Stimulated activated CD4-positive, alpha-beta T cell treated with anti-CD3 and anti-CD28 coated beads, Interleukin-12 subunit alpha, Interleukin-12 subunit beta, amount 100 ng/mL, for 24 hours (primary cell): ENCODE data around the gene SPPL3.
A peak's percentile ranks its signal among the peaks of the same experiment; 100 is the strongest.
"Not testable (repeated sequence)": the region's sequence is repeated elsewhere in the genome, so short reads cannot be mapped to it uniquely, and the experiment has no call there.

ENCODE experiments used
- DNase-seq, 2 experiments: peaks; one replicate each; pipeline ENCODE4 v3.0.0-alpha.2; 2020; ENCODE audit warnings: low read depth in 2 of 2

The SPPL3 gene

DNA sequence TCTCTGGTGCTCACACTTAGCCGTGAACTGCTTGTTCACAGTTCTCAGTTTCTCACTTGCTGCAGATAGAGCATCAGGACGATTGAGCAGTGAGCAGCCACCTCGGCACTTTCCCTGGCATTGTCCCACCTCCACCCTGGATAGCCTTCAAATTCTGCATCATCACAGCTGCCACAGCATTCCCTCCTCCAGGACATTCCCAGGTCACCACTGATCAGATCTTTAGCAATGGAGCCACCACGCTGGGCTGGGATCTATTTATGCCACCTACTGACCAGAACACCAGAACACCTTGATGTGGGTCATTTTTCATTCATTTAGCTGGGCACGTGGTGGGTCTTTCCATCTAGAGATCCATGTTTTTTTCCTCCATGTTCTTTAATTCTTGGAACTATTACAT, 154.9 kb downstream of the SPPL3 start:
- no peak for DNase-seq

DNA sequence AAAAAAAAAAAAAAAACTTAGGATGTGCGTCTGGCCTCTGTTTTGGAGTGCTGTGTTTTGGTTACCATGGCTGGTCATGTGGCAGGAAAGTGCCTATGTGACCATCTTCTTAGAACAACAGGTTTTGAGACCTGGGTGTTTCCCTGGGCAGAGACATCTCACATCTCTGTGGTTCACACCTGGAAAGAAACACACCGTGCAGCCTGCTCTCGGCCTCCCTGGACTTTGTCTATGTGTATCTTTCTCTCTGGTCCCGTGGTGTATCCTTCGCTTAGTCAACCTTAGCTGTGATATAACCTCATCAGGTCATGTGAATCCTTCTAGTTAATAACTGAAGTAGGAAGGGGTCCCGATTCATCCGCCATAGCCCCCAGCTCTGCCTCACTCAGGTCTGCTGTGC, 155.9 kb downstream of the SPPL3 start:
- DNase-seq: no peak

DNA sequence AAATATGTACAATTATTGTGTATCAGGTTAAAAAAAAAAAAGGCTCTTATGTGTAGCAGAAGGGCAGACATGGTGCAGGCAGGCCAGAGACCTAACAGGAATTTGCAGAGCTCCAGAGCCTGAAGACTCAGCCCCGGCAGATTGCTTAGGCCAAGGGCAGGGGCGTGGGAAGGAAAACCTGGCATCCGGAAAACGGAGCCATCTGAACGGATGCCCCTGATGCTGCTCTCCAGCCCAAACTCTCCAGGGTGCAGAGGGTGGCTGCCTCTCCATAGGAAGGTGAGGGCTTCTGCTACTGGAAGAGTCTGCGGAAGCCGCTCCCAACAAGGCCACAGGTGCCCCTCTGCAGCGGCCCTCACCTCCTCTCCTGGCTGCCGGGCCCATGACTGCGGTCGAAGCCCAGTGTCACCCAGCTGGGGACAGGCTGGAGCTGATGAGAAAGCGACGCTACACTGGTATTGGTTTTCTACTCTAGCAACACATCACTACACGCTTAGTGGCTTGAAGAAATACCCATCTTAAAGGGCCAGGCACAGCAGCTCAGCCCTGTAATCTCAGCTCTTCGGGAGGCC, 159.2 kb downstream of the SPPL3 start:
- no peak for DNase-seq

DNA sequence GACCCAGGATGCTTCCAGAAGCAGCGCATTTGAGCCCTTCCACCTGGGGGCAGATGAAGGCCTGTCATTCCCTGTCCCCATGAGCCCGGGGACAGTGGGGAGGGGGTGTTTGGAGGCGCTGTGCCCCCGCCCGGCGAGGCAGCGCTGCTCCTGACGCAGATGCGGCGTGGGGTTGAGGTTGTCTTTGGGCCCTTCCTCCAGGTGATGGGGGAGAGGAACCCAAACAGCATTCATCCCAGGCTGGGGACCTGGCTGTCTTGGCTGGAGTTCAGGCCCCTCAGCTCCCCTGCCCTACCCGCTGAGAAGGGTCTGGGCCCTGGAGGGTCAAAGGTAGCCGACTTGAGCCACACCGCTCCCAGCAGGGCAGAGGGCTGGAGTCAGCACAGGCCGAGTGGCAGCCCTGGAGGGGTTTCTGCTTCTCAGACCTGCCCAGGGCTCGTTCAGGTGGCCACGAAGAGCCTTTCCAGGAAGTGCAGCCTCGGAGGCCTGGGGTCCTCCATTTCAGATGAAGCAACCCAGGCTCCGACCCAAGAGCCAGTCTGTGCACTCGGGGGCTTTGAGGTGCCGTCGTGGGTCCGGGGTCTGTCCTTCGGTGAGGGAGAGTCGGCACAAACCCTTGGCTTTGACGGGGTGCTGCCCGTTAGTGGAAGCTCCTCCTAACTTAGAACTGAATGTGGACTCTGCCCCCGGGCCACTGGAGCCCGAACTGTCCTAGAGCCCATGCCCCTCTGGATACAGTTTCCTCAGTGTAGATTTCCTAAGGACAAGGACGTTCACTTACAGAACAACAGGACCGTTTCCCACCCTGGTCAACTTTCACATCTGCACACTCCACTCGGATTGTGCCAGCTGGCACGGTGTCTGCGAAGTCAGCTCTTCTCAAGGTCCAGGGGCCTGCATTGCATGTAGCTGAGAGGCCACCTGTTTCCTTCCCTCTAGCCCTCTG, 162.4 kb downstream of the SPPL3 start:
- DNase-seq: no peak

DNA sequence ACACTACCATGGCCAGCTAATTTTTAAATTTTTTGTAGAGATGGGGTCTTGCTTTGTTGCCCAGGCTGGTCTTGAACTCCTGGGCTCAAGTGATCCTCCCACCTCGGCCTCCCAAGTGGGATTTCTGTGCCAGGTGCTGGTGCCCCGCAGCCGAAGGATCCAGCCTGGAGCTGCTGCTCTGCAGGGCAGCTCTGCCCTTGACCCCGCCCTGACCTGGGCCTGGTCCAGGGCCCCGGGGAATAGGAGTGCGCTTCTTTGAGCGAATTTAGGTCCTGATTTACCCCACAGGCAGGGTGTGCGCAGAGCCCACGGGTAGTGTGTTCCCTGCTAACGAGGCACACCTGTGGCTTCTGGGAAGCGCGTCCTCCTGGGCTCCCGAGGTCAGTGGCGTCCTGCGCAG, 163.3 kb downstream of the SPPL3 start:
- DNase-seq: no peak

DNA sequence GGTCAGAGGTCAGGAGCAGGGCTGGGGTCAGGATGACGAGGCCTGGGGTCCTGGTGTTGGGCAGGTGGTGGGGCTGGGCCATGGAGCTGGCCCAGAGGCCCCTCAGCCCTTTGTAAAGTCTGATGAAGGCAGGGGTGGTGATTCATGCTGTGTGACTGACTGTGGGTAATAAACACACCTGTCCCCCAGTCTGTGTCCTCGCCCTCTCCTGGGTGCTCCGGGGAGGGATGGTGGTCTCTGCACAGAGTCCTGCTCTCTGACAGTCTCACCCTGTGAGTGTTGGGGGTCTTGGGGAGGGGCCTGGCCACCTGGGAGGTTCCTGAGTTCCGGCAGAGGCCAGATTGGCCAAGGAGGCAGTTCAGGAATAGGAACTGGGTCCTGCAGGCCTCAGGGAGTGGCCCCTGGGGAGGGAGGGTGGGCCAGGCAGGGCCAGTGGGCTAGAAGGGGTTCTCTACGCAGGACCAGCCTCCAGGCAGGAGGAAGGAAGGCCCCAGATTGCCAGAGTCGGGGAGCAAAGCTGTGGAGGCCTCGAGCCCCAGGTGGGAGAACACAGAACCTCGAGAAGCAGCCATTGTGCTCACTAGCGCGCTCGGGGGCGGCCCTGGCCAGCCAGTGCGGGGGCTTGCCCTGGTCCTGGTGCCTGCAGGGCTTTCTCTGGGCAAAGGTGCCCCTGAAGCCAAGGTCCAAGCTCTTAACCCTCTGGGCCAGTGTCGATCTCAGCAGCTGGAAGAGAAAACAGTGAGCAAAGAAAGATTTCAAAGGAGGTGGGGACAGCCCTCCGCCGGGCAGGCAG, 164.1 kb downstream of the SPPL3 start:
- no peak for DNase-seq

DNA sequence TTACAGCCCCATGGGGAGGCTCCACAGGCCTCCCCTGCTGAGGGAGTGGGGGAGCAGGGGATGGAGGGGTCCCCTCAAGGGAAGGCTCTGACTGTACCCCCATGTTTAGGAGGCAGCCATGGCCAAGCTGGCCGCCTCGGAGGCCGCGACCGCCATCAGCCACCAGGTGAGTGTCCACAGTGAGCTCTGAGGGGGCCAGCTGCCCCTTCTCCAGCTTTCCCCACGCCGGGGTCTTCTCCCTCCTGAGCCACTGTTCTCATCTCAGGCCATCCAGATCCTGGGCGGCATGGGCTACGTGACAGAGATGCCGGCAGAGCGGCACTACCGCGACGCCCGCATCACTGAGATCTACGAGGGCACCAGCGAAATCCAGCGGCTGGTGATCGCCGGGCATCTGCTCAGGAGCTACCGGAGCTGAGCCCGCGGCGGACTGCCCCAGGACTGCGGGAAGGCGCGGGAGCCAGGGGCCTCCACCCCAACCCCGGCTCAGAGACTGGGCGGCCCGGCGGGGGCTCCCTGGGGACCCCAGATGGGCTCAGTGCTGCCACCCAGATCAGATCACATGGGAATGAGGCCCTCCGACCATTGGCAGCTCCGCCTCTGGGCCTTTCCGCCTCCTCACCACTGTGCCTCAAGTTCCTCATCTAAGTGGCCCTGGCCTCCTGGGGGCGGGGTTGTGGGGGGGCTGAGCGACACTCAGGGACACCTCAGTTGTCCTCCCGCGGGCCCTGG, 165.0 kb downstream of the SPPL3 start:
- DNase-seq: no peak

DNA sequence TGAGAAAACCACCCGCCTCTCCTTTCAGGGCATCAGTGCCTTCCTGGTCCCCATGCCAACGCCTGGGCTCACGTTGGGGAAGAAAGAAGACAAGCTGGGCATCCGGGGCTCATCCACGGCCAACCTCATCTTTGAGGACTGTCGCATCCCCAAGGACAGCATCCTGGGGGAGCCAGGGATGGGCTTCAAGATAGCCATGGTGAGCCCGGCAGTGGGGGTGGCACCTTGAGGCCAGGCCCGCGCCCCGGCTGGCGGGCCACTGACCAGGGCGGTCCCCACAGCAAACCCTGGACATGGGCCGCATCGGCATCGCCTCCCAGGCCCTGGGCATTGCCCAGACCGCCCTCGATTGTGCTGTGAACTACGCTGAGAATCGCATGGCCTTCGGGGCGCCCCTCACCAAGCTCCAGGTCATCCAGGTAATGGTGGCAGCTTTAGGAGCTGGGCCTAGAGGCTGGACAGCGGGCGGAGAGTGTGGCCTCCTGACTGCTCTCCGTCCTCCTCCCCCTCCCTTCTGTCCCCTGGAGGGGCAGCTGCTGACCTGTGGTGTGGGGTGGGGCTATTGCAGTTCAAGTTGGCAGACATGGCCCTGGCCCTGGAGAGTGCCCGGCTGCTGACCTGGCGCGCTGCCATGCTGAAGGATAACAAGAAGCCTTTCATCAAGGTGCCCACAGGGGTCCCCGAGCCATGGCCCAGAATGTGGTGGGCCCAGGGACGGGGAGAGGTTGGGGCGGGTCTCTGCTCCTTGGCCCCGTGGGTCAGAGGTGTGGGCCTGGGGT, 165.7 kb downstream of the SPPL3 start:
- no peak for DNase-seq

DNA sequence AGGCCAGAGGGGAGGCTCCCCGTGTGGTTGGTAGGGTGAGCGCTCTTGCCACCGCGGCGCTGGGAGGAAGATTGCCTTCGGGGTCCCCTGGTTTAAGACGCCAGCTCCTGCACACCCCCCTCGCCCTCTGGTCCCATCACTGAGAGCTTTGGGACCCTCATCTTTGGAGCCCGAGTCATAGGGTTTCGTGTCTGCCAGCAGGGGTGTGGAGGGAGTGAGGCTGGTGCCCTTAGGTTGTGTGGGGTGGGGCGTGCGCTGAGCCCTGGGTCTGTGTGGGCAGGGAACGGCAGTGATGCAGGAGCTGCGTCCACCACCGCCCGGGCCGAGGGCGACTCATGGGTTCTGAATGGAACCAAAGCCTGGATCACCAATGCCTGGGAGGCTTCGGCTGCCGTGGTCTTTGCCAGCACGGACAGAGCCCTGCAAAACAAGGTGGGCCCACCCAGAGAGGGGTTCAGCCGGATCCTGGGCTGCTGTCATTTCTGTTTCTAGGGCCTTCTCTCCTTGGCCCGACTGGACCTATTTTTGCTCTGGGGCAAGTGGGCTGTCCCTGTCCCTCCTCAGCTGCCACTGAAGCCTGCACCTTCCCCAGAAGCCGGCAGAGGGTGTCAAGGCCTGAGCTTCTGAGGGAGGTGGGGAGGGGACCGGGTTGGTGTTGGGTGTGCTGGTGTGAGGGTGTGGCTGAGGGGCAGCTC, 166.5 kb downstream of the SPPL3 start:
- DNase-seq: no peak

DNA sequence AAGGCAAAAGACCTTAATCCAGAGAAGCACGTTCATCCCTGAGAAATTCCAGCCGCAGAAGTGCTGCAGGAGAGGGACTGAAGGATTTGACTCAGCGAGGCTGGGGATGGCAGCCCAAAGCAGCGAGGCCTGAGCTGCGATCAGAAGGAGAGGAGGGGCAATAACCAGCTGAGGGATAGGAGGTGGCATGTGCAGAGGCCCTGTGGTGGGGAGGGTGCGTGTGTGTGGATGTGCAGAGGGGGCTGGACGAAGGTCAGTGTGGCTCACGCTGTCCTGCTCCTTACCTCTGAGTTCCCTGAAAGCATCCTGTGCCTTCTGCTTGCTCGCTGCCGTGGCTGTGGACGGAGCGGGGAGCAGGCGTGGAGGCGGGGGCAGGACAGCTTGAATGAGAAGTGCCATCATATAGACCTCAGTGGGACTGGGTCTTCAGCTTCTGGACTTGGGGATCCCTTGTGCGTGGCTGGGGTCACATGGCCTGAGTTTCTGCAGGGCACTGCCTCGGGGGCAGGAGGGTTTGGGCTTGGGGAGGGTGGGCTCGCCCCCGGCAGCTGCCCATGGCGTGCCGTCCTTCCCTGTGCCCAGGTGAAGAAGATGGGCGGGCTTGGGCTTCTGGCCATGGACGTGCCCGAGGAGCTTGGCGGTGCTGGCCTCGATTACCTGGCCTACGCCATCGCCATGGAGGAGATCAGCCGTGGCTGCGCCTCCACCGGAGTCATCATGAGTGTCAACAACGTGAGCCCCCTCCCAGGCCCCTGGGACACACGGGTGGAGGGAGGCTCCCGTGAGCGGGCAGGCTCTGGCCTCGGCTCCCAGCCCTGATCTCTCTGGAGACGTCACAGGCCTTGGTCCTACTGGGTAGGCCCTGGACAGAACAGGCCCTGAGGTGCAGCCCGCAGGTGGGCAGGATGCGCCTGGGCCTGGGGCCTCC, 167.5 kb downstream of the SPPL3 start:
- no peak for DNase-seq

DNA sequence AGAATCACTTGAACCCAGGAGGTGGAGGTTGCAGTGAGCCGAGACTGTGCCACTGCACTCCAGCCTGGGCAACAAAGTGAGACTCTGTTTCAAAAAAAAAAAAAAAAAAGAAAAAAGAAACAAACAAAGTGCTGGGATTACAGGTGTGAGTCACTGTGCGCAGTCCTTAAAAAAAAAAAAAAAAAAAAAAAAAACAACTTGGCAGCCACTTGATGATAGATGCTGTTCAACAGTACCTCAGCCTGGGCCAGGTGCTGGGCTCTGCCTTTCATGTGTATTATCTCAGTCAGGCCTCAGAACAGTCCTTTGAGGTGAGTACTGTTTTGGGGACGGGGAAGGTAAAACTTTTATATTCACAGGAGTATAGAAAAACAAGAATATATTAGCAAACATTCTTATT, 169.0 kb downstream of the SPPL3 start:
- DNase-seq: no peak

DNA sequence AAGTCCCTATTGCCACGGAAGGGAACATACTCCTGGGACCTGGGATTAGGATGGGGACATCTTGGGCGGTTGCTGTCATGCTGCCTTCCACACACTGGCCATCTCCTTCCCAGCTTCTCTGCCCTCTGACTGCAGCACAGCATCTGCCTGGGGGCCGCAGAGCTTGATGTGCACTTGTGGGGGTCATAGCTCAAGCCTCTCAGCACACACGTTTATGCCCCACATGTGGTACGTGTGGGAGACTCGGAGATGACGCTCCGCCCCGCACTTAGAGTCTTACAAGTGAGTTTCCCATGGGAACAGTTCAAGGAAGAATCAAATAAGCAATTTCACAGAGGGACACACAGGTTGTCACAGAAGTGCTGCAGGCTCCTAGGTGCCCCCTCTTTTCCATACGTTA, 169.9 kb downstream of the SPPL3 start:
- no peak for DNase-seq

DNA sequence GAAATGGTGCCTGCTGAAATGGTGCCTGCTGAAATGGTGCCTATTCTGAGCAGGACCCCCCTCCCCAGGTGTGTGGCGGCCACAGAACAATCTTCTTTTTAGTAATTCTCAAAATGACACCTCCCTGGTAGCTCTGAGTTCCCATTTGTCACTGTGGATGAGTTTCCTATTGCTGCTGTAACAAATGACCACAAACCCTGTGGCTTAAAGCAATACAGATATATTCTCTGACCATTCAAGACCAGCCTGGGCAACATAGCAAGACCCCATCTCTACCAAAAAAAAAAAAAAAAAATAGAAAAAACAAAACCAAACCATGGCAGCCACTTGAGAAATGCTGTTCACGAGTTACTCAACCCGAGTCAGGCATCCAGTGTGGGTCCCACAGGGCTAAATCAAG, 170.6 kb downstream of the SPPL3 start:
- DNase-seq: no peak

DNA sequence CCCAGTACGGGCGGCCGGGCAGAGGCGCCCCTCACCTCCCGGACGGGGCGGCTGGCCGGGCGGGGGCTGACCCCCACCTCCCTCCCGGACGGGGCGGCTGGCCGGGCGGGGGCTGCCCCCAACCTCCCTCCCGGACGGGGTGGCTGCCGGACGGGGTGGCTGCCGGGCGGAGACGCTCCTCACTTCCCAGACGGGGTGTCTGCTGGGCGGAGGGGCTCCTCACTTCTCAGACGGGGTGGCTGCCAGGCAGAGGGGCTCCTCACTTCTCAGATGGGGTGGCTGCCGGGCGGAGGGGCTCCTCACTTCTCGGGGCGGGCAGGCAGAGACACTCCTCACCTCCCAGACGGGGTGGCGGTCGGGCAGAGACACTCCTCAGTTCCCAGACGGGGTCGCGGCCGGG, 172.0 kb downstream of the SPPL3 start:
- DNase-seq: not testable (repeated sequence)

DNA sequence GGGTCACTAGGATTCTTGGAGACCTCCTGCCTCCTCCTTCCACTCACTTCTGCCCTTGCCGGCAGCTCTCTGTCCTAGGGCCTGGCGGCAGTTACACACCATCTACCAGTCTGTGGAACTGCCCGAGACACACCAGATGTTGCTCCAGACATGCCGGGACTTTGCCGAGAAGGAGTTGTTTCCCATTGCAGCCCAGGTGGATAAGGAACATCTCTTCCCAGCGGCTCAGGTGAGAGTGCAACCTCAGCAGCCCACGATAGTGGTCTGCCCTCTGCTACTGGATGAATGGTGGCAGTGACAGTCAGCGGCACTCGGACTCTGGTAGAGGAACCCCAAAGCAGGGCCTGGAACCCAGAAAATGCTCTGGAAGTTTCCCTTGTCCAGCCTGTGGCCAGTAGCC, 177.2 kb downstream of the SPPL3 start:
- DNase-seq: no peak

DNA sequence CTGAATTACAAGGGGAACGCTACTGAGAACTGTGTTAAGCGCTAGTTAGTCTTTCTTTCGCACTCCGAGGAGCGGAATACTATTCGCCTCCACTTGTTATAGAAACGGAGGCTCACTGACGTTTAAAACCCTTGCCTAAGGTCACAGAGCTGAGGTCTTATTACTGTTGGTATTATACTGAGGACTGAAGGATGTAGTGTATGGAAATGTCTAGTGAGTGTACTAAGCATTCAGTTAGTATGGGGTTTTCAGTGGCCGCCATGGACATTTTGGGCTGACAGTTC, 177.7 kb downstream of the SPPL3 start:
- no peak for DNase-seq

DNA sequence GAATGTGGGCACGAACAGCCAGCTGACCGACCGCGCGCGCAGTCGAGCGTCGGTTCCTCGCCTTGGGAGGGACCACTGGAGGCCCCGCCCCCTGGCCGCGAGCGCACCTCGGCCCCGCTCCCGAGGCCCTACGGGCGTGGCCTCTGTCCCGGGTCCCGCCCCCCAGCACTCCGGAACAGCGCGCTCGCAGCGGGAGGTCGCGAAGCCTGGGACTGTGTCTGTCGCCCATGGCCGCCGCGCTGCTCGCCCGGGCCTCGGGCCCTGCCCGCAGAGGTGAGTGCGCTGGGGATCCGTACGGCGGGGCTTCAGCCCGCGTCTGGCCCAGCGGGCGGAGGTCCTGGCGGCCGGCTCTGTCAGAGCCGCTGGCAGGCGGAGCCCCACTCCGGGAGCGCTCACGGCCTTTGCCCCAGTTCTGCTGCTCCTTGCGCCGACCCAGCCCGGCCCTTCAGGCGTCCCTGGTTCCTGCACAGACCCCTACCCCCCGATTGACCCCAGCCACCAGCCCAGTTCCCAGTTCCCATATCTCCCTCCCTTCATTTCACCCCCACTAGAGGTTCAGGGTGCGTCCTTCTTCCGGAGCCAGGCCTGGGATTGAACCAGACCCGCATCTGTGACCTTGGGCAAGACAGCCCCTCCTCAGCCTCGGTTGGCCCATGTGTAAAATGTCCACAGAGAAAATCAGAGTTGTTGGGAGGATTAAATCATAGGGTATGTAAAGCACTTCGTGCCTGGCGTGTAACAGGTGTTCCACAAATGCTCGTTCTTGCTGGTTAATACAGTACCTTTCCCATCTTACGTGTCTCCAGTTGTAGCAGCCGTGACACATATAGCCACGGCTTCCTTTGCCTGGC, 178.3 kb downstream of the SPPL3 start, which contains the start of gene ACADS:
Gene ACADS, plus strand, starts transcription at position 168 of the 851 bp plus-strand sequence. Its CDS starts 60 bp downstream, at position 228.
- peak; percentile 69 to 90 for DNase-seq

DNA sequence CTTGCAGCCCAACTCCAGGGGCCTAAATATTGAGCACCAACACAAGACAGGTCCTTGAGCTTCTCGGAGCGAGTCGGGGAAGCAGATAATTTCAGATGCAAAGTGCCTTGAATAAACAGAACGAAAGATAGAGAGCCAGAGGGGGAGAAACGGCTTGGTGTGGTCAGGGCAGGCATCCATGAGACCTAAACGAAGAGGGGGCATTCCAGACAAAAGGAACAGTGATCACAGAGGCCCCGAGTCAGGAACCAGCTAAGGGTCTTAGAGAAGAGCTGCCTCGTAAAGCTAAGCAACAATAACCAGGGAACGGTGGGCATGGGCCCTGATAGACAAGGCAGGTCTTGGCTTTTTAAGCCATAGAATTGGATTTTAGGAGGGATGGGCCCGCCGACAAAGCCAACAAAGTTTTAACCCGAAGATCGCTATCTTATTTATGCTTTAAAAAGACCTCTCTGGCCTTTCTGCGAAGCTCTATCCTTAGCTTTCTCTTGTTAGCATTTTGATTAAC, 179.0 kb downstream of the SPPL3 start:
- no peak for DNase-seq
